Uterus (tissue), 2 donors: ENCODE measurements around the gene ACTRT2.

ENCODE experiments used
- POLR2A ChIP-seq, 2 donors: fragments of 450-650 bp; IDR thresholded peaks; one replicate each; pipeline ENCODE4 v1.6.1; 2016; ENCODE audit warnings: antibody characterized with exemption in 2 of 2, mild to moderate bottlenecking in 1 of 2, moderate library complexity in 1 of 2
- TF ChIP-seq, protein P1 (sequence below), 4 experiments: fragments of 200-600 bp in 2 of 4; fragments of 450-650 bp in 2 of 4; sonication (generic) in 2 of 4; IDR thresholded peaks; one replicate each; pipeline ENCODE4 v1.5.1; 2016 to 2019; ENCODE audit warnings: antibody characterized with exemption in 4 of 4, mild to moderate bottlenecking in 2 of 4, moderate library complexity in 1 of 4

DNA sequence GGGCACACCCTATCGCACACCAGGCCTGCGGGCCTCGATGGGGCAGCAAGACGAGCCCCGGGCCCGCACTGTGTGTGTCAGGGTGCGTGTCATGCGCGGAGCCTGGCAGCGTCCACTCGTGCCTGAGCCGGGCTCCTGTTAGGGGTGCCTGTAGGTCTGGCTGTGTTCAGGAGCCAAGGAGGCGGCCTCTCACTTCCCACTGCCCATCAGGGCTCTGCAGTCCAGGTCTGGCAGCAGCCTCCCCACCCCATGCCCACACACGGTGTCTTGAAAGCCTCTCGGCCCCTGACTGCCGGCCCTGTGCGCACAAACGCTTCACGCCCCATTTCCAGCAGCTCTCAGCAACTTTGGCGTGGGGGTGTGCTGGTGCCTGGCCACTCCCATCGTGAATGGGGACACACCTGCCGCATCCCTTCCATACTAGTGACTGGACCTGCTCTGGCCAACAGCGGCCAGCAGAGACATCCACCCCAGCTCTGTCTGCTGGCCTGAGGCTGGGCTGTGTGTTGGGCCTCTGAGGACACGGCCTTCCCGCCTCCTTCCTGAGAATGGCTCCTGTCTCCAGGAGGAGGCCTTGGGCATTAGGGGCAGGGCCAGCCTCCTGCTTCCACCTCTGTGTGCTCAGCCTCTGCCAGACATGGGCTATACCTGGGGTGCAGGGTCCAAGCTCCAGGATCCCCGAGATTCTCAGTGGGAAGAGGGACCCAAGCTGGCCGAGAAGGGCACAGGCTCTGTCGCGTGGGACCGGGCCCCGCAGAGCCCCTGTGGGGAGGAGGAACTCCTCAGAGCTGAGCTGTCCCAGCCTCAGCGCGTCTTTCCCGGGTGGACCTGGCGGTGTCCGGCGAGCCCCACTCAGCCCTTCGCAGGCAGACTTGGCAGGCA is 41.8 kb upstream of the ACTRT2 start:
- no peak for TF ChIP-seq POLR2A (IDR thresholded peaks at IDR 0.05)
- TF ChIP-seq, protein P1, sequence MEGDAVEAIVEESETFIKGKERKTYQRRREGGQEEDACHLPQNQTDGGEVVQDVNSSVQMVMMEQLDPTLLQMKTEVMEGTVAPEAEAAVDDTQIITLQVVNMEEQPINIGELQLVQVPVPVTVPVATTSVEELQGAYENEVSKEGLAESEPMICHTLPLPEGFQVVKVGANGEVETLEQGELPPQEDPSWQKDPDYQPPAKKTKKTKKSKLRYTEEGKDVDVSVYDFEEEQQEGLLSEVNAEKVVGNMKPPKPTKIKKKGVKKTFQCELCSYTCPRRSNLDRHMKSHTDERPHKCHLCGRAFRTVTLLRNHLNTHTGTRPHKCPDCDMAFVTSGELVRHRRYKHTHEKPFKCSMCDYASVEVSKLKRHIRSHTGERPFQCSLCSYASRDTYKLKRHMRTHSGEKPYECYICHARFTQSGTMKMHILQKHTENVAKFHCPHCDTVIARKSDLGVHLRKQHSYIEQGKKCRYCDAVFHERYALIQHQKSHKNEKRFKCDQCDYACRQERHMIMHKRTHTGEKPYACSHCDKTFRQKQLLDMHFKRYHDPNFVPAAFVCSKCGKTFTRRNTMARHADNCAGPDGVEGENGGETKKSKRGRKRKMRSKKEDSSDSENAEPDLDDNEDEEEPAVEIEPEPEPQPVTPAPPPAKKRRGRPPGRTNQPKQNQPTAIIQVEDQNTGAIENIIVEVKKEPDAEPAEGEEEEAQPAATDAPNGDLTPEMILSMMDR (IDR thresholded peaks at IDR 0.05) = no peak
